HK-2 (cell line): Measurements from ENCODE around the gene AIFM3.
"Not testable (repeated sequence)": the region's sequence is repeated elsewhere in the genome, so short reads cannot be mapped to it uniquely, and the experiment has no call there.

Experiments used
- DNase-seq: peaks from one replicate; pipeline ENCODE4 v3.0.0-alpha.2; 2018; ENCODE audit not compliant: unreplicated experiment

AIFM3 gene, protein sequence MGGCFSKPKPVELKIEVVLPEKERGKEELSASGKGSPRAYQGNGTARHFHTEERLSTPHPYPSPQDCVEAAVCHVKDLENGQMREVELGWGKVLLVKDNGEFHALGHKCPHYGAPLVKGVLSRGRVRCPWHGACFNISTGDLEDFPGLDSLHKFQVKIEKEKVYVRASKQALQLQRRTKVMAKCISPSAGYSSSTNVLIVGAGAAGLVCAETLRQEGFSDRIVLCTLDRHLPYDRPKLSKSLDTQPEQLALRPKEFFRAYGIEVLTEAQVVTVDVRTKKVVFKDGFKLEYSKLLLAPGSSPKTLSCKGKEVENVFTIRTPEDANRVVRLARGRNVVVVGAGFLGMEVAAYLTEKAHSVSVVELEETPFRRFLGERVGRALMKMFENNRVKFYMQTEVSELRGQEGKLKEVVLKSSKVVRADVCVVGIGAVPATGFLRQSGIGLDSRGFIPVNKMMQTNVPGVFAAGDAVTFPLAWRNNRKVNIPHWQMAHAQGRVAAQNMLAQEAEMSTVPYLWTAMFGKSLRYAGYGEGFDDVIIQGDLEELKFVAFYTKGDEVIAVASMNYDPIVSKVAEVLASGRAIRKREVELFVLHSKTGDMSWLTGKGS

DNA sequence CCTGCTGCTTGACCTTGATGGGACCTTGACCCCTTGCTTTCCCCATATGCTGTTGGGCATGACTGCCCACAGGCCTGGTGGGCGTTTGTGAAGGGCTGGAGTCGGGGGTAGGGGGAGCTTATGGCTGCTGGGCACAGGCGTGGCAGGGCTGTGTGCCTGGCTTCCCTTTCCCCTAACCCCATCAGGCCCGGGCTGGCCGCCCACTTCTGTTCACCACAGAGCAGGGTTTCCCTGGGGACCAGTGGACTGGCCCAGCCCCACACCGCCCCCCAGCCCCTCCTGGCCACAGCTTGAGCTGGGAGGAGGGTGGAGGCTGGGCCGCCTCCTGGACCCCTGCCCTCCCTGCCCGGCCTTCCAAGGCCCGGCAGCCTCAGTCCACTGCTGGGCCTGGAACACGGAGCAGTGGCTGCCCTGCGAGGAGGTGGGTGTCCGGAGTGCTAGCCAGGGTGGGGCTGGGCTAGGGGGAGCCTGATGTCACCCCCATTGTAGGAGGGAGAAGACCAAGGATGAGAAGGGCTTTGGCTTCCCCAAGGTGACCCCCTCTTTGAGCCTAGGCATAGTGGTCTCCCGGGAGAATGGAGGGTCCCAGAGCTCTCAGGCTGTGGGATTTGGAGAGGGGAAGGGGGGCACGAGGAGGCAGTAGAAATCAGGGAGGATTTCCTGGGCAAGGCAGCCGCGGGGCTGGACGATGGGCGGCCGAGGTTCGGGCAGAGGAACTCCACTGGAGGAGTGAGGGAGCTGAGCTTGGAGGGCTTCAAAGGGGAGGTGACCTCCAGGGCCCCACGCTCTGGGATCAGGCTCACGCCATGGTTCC is at the start of gene AIFM3:
AIFM3 (plus strand) TSS at position 373 of the 814 bp plus-strand sequence. CDS start 690 bp downstream, outside the sequence.
- no peak for DNase-seq

DNA sequence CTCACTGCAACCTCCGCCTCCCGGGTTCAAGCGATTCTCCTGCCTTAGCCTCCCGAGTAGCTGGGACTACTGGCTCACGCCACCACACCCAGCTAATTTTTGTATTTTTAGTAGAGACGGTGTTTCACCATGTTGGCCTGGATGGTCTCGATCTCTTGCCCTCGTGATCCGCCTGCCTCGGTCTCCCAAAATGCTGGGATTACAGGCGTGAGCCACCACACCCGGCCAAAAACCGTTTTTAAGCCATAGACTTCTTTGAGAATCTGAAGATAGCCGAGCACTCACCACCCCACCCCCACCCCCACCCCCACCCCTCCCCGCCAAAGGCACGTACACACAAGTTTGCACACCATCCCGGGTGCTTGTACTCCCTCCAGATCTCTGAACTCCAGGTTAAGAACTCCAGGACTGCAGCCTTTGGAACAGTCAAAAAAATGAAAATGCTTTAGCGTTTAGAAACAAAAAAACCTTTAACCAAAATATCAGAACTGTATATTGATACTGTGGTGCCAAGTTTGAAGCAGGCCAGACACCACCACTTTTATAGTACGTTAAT is 48.3 kb upstream of the AIFM3 start:
- peak; percentile 10 for DNase-seq

GRCh38 chr22:20919718-20920117 is 47.3 kb upstream of the AIFM3 start:
- DNase-seq = no peak

GRCh38 chr22:20920881-20921203 is 46.2 kb upstream of the AIFM3 start:
- no peak for DNase-seq

DNA sequence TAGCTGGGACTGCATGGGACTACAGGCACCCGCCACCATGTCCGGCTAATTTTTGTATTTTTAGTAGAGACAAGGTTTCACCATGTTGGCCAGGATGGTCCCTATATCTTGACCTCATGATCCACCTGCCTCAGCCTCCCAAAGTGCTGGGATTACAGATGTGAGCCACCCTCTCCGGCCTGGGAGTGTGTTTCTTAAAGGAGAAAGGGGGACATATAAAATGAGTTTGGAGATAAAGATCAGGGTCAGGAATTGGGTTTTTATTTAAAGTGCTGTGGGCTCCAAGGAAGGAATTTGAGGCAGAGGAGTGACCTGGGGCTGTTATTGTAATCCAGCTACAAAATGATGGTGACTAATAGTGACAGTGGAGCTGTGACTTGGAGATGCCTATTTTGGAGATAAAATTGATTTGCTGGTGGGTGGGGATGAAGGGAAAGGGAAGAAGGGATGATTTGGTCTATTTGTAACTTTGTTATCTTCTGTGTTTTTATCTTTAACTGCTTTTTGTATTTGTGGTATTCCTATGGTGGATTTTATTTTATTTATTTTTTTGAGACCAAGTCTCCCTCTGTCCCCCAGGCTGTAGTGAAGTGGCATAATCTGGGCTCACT is 44.8 kb upstream of the AIFM3 start:
- no peak for DNase-seq

DNA sequence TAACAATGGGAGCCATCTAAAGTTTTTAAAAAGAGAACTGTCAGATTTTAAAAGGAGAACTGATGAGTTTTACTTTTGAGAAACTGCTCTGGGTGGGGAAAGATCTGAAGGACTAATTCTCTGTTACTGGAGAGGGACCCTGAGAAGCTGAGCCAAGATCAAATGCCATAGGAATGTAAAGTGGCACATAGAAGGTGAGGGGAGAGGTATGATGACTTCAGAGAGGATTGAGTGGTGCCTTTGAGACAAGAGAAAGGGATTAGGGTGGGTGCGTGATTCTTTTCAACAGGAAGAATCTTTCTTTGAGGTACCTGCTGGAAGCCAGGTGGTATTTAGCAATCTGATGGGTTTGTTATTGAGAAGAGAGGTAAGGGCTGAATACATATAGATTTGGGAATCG is 40.8 kb upstream of the AIFM3 start:
- DNase-seq = no peak

GRCh38 chr22:20927940-20928572 is 39.0 kb upstream of the AIFM3 start:
- no peak for DNase-seq

GRCh38 chr22:20928573-20928967 is 38.5 kb upstream of the AIFM3 start:
- no peak for DNase-seq

DNA sequence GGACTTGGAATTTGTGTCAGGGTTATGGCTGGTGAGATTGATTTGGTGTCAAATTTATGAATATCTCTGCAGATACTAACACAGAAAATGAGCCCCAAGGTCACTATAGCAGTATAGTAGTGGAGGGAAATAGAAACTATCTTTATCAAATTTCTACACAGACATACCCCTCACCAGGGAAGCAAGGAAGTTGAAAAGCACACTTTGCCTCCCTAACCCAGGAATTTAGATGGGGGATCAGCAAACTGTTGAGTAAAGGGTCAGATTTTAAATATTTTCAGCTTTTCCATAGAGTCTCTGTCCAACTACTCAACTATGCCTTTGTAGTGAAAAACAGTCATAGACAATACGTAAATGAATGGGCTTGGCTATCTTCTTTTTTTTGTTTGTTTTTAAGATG is 37.1 kb upstream of the AIFM3 start:
- DNase-seq = no peak

- not testable (repeated sequence) for DNase-seq
These were observed 36.6 kb upstream of the AIFM3 start for GRCh38 chr22:20930435-20930834.

DNA sequence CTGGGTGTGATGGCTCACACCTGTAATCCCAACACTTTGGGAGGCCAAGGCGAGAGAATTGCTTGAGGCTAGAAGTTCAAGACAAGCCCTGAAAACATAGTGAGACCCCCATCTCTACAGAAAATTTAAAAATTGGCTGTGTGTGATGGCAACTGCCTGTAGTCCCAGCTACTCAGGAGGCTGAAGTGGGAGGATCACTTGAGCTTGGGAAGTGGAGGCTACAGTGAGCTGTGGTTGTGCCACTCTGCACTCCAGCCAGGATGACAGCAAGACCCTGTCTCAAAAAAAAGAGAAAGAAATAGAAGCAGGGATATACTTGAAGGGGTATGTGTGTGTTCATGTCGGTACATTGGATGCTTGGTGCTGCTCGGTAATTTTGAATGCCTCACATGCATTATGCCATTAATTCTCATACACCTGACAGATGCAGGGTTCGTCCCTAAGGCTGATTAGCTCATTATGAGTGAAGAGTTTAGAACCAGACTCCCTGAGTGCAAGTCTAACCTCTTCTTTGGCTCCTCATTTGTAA is 35.9 kb upstream of the AIFM3 start:
- DNase-seq = no peak

GRCh38 chr22:20933910-20934309 is 33.1 kb upstream of the AIFM3 start:
- no peak for DNase-seq

DNA sequence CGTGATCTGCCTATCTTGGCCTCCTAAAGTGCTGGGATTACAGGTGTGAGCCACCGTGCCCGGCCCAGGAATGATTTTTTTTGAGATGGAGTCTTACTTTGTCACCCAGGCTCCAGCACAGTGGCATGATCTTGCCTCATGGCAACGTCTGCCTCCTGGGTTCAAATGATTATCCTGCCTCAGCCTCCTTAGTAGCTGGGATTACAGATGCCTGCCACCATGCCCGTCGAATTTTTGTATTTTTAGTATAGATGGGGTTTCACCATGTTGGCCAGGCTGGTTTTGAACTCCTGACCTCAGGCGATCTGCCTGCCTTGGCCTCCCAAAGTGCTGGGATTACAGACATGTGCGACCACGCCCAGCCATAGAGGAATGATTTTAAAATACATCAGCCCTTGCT is 32.0 kb upstream of the AIFM3 start:
- DNase-seq = not testable (repeated sequence)

GRCh38 chr22:20935780-20936539 is 31.1 kb upstream of the AIFM3 start:
- not testable (repeated sequence) for DNase-seq

DNA sequence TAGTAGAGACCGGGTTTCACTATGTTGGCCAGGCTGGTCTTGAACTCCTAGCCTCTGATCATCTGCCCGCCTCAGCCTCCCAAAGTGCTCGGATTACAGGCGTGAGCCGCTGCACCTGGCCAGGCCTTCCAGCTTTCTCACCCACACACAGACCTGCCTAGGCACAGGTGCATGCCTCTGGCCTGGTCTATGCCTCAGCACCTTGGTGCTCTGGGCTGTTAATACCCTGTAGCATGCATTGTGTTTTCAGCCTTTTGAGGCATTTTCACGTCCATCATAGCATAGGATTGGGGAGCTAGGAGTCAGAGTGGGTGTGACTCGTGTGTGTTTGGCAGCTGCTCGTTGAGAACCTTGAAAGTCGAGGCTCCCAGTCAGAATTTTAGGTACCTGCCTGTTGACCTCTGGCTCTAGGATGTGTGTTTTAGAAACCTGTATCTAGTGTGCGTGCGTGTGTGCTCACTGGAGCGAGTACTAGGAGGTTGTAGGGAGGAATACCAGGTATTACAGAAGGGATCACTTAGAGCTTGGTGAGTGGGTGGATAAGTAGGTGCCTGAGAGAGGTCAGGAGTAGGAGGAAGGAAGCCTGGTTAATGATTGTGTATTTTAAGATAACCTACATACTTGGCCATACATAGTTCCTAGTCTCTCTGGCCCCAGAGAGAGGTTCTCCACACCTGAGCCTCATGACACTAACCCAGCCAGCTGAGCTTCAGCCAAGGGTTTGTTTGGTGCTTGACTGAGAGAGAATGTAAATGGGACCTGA is 29.8 kb upstream of the AIFM3 start:
- DNase-seq = no peak

GRCh38 chr22:20937794-20938671 is 29.0 kb upstream of the AIFM3 start:
- no peak for DNase-seq

DNA sequence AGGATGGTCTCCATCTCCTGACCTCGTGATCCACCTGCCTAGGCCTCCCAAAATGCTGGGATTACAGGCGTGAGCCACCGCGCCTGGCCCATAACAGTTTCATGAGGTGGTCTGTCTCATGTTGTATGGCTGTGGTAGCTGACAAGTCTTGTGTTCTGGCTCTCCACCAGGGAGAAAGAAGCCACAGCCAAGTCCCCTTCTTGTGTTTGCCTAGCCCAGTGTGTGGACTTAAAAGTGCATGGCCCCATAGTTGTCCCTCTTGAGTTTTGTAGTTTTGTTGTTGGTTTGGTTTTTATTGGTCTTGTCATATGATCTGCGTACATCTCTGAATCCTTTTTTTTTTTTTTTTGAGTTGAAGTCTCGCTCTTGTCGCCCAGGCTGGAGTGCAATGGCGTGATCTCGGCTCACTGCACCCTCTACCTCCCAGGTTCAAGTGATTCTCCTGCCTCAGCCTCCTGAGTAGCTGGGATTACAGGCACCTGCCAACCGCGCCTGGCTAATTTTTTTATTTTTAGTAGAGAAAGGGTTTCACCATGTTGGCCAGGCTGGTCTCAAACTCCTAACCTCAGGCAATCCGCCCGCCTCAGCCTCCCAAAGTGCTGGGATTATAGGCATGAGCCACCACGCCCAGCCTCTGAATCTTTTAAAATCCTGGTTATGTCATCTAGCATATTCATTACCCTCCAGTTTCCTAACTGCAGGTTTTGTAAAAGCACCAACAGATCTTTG is 27.4 kb upstream of the AIFM3 start:
- not testable (repeated sequence) for DNase-seq

- no peak for DNase-seq
These were observed 26.8 kb upstream of the AIFM3 start for GRCh38 chr22:20940186-20940651.
